Measurements from ENCODE around the gene SFRP4. TPM values are rescaled to one million over a fixed set of nuclear protein-coding genes. Genes with fewer than 3 reads are reported as not detected.

The SFRP4 gene
- total RNA-seq, 4 donors from 2014 or later: 0.15 to 0.94 (median 0.20) TPM

DNA sequence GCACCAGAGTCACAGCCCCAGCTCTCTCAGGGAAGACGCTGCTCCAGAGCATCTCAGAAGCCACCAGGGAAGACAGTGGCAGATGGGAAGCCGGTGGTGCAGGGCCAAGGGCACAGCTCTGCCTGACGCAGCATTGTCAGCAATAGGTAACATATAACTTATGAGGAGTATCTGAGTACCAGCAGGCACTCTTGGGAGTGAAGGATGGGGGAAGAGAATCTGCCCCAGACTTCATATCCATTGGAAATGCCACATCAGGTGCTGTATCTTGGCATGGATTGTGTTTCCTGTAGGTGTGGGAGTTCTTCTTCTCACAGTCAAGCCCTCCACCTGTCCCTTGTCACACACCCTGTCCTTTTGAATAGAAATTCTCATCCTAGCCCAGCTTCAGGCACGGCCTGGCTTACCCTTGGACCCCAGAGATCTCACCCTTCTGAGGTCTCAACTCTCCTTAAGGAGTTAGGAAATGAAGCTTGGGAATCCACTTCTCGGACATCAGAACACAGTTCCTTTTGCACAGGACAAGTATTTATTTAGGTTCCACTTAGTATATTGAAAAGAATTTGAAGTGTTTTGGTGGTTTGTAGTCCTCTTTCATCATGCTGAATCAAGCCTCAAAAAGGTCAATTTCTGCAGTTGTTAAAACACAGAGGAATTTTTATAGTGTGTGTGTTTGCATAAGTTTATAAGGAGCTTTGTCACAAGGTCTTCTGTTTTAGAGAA lies 13.8 kb upstream of the SFRP4 start:
- DNase-seq (ENCODE audit: low spot score in 2 of 2): no peak
- WGBS, 2 donors: 88 to 90% methylated on average over 5 of the region's 5 CpGs
- intact Hi-C loops (cut with DNase I; ENCODE audit: low total_unique reads): no loop called here
- TF ChIP-seq POLR2A (IDR thresholded peaks at IDR 0.05): no peak
- TF ChIP-seq, protein P1, sequence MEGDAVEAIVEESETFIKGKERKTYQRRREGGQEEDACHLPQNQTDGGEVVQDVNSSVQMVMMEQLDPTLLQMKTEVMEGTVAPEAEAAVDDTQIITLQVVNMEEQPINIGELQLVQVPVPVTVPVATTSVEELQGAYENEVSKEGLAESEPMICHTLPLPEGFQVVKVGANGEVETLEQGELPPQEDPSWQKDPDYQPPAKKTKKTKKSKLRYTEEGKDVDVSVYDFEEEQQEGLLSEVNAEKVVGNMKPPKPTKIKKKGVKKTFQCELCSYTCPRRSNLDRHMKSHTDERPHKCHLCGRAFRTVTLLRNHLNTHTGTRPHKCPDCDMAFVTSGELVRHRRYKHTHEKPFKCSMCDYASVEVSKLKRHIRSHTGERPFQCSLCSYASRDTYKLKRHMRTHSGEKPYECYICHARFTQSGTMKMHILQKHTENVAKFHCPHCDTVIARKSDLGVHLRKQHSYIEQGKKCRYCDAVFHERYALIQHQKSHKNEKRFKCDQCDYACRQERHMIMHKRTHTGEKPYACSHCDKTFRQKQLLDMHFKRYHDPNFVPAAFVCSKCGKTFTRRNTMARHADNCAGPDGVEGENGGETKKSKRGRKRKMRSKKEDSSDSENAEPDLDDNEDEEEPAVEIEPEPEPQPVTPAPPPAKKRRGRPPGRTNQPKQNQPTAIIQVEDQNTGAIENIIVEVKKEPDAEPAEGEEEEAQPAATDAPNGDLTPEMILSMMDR (IDR thresholded peaks at IDR 0.05): no peak
- H3K4me3 ChIP-seq (ENCODE audit: low read depth, poor library complexity, severe bottlenecking): no peak overlapping the region

- WGBS, 2 donors: 84 to 86% methylated on average over 4 of the region's 4 CpGs
- TF ChIP-seq, protein P1 (IDR thresholded peaks at IDR 0.05): no peak
- DNase-seq (ENCODE audit: low spot score in 2 of 2): no peak
- H3K4me3 ChIP-seq (ENCODE audit: low read depth, poor library complexity, severe bottlenecking): no peak overlapping the region
- intact Hi-C loops (cut with DNase I; ENCODE audit: low total_unique reads): no loop called here
Observed at GRCh38 chr7:37928878-37929277, 12.3 kb upstream of the SFRP4 start.

DNA sequence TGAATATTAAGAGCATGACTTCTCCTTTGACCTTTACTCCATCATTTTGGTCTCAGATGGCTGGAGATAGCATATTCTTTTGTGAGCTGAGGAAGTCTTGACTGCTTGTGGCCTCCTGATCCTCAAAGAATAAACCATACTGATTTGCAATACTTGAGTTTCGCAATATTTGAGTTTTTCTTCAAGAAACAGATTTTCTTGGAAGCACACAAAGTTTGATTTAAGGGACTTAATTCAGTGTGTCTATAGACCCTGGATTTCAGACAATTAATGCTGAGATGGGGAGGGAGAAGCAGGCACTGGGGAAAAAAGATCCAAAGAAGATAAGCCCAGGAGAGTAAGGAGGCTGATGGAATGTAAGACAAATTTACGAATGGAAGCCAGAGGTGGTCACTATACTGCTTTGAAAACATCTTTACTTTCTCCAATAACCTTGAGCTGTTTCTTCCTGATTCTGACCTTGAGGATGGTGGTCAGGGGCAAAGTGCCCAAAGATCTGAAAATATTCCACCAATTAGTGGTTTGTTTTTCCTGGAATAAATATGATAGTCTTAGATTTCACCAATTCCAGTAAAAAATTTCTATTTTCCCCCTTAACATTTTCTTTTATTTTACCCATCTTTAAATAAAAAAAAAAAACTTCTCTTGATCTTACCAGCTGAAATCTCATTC lies 11.3 kb upstream of the SFRP4 start:
- intact Hi-C loops (cut with DNase I; ENCODE audit: low total_unique reads): no loop called here
- DNase-seq (ENCODE audit: low spot score in 2 of 2): no peak
- no peak overlapping the region for H3K4me3 ChIP-seq (ENCODE audit: low read depth, poor library complexity, severe bottlenecking)
- 84 to 89% methylated on average over 2 of the region's 2 CpGs for WGBS, 2 donors
- TF ChIP-seq POLR2A (IDR thresholded peaks at IDR 0.05): no peak
- TF ChIP-seq, protein P1 (IDR thresholded peaks at IDR 0.05): no peak

DNA sequence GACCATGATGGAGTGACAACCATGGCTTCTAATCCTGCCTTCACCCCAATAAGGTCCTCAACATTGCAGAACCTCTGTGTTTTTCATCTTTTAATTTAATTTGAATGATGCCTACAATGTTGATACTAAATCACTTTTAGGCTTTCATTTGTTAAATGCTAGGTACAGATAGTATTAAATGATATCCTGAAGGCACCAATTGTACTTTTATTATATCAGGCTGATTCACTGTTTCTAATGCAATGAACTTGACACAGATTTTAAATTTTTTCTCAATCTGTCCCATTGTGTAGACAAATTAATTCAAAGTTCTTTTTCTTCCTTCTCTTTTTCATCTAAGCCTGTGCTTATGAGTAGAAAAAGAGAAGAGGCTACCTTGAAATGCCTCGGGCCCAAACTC lies 9.0 kb upstream of the SFRP4 start:
- no peak overlapping the region for H3K4me3 ChIP-seq (ENCODE audit: low read depth, poor library complexity, severe bottlenecking)
- 86 to 92% methylated on average over 1 of the region's 1 CpG for WGBS, 2 donors
- TF ChIP-seq POLR2A (IDR thresholded peaks at IDR 0.05): no peak
- TF ChIP-seq, protein P1 (IDR thresholded peaks at IDR 0.05): no peak
- DNase-seq (ENCODE audit: low spot score in 2 of 2): no peak
- intact Hi-C loops (cut with DNase I; ENCODE audit: low total_unique reads): no loop called here

DNA sequence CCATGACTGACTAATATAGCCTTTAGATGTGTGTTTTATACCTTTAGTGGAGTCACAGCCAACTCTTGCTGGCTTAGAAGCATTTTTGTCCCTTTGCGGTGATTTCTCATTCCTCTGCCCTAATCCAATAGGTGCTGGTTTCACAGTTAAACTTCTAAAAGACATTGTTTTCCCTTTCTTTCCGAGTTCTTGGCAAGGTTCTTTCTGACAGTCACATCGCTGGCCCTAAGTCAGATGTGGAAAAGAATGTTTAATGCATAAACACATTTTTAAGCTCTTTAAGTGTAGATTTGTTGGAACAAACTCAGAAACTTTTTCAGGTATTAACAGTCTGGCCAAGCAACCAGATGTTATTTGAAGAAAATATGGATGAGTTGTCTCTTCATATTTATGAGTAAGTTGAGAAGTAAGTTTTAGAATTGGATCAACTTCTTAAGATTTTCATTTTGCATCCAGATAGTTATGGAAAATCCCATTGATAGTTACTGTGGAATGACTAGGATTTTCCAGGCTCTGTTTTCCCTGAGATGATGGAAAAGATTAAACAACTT lies 7.9 kb upstream of the SFRP4 start:
- TF ChIP-seq, protein P1 (IDR thresholded peaks at IDR 0.05): no peak
- no peak for TF ChIP-seq POLR2A (IDR thresholded peaks at IDR 0.05)
- H3K4me3 ChIP-seq (ENCODE audit: low read depth, poor library complexity, severe bottlenecking): no peak overlapping the region
- DNase-seq (ENCODE audit: low spot score in 2 of 2): no peak
- 55 to 57% methylated on average over 3 of the region's 3 CpGs for WGBS, 2 donors
- intact Hi-C loops (cut with DNase I; ENCODE audit: low total_unique reads): no loop called here
